ENCODE data around the gene CSH1. TPM values are rescaled to one million over a fixed set of nuclear protein-coding genes. Genes with fewer than 3 reads are reported as not detected.
A peak's percentile ranks its signal among the peaks of the same experiment; 100 is the strongest.

Gene CSH1
- total and polyA plus RNA-seq, 2 donors (not counting 1 experiment from before 2014, with no cell fraction given) = not detected

- H3K4me3 ChIP-seq (ENCODE audit: control extremely low read depth in 1 of 5, extremely low read depth in 1 of 5, insufficient read depth in 1 of 5, low read depth in 2 of 5, low read length in 4 of 5) = no peak overlapping the region
- no peaks in the 10 kb centered on the region for H3K36me3 ChIP-seq (replicated peaks in 1 of 2; ENCODE audit: control extremely low read depth in 1 of 2, control insufficient read depth in 1 of 2, extremely low read depth in 1 of 2, insufficient read depth in 2 of 2, low read length in 1 of 2)
- peaks cover 11% of the 10 kb centered on the region for H3K79me2 ChIP-seq (ENCODE audit: control insufficient read depth, insufficient read depth, low read length)
- H3K27me3 Mint-ChIP-seq = no peaks in the 10 kb centered on the region
- peaks cover 0 to 12% (median 0%) of the 10 kb centered on the region in 3 donors for H3K9me3 ChIP-seq (ENCODE audit: control extremely low read depth in 1 of 3, control insufficient read depth in 2 of 3, insufficient read depth in 1 of 3, low read length in 2 of 3)
- H3K4me1 ChIP-seq (ENCODE audit: control insufficient read depth in 2 of 2, insufficient read depth in 2 of 2, low read length in 2 of 2) = peaks cover 41 to 59% of the 10 kb centered on the region in 2 donors
- H3K27me3 ChIP-seq (replicated peaks in 1 of 4; ENCODE audit: control extremely low read depth in 1 of 4, control insufficient read depth in 3 of 4, insufficient read depth in 4 of 4, low read length in 3 of 4) = no peaks in the 10 kb centered on the region
- no peaks in the 10 kb centered on the region for H4K20me1 ChIP-seq (ENCODE audit: control insufficient read depth, insufficient read depth, low read length, poor library complexity, severe bottlenecking)
- 97% methylated on average over 21 of the region's 21 CpGs for WGBS (ENCODE audit: insufficient coverage)
- ChIA-PET POLR2A (interaction anchor here (0.5 to 1.9 kb wide), 3 partner anchors 10 to 17 kb away, joined by 3 to 4 read pairs (median 3); partner anchors contain the start of gene CD79B), CTCF (interaction anchor here (1.2 to 3.9 kb wide), 4 partner anchors 10 to 87 kb away, joined by 4 to 27 read pairs (median 6); partner anchors contain the start of genes CD79B and GH1)
- ATAC-seq (ENCODE audit: low read depth) (no peak), DNase-seq (no peak)
- H3K4me1 Mint-ChIP-seq = peaks cover 63% of the 10 kb centered on the region
- H3K9ac ChIP-seq (ENCODE audit: low read length) = no peak overlapping the region
- H3K27ac Mint-ChIP-seq = peak overlapping the region; percentile 67
- no peak overlapping the region for H3K4me2 ChIP-seq (replicated peaks; ENCODE audit: low read depth, low read length, poor library complexity, severe bottlenecking)
- intact Hi-C loops (cut with micrococcal nuclease) = no loop called here
- H3K4me3 Mint-ChIP-seq = no peak overlapping the region
- H2AFZ ChIP-seq (ENCODE audit: insufficient read depth, low read depth, low read length, poor library complexity, severe bottlenecking) = no peak overlapping the region
- TF ChIP-seq EZH2 (IDR thresholded peaks at IDR 0.05; ENCODE audit: borderline replicate concordance, insufficient read depth, low read depth, low read length, poor library complexity, severe bottlenecking) (no peak), CTCF (IDR thresholded peaks at IDR 0.05) (no peak)
- H3K9me3 Mint-ChIP-seq (ENCODE audit: insufficient read depth) = no peaks in the 10 kb centered on the region
- no peak overlapping the region for H3K27ac ChIP-seq (ENCODE audit: low read length in 2 of 2)
These were observed 46.1 kb upstream of the CSH1 start for GRCh38 chr17:63942309-63942985.

DNA sequence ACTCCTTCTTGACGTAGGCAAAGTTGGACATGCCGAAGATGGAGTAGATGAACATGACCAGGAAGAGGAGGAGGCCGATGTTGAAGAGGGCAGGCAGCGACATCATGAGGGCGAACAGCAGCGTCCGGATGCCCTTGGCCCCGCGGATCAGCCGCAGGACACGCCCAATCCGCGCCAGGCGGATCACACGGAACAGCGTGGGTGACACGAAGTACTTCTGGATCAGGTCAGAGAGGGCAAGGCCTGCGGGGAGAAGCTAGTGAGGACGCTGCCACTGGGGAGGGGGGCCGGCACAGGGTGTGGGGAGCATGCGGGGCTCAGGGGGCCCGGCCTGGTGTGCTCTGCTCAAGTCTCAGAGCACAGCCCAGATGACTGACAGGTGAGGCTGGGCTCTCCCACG lies 45.4 kb upstream of the CSH1 start:
- no peak overlapping the region for H3K4me3 Mint-ChIP-seq
- no peaks in the 10 kb centered on the region for H3K27me3 Mint-ChIP-seq
- H3K27ac Mint-ChIP-seq = peak overlapping the region; percentile 63
- Histone ChIP-seq H3K27me3 (replicated peaks in 1 of 4; ENCODE audit: control extremely low read depth in 1 of 4, control insufficient read depth in 3 of 4, insufficient read depth in 4 of 4, low read length in 3 of 4) (no peaks in the 10 kb centered on the region), H3K9me3 (ENCODE audit: control extremely low read depth in 1 of 3, control insufficient read depth in 2 of 3, insufficient read depth in 1 of 3, low read length in 2 of 3) (peaks cover 0 to 17% (median 0%) of the 10 kb centered on the region in 3 donors), H3K4me2 (replicated peaks; ENCODE audit: low read depth, low read length, poor library complexity, severe bottlenecking) (no peak overlapping the region), H4K20me1 (ENCODE audit: control insufficient read depth, insufficient read depth, low read length, poor library complexity, severe bottlenecking) (no peaks in the 10 kb centered on the region), H3K36me3 (replicated peaks in 1 of 2; ENCODE audit: control extremely low read depth in 1 of 2, control insufficient read depth in 1 of 2, extremely low read depth in 1 of 2, insufficient read depth in 2 of 2, low read length in 1 of 2) (no peaks in the 10 kb centered on the region), H3K4me1 (ENCODE audit: control insufficient read depth in 2 of 2, insufficient read depth in 2 of 2, low read length in 2 of 2) (peaks cover 40 to 58% of the 10 kb centered on the region in 2 donors), H2AFZ (ENCODE audit: insufficient read depth, low read depth, low read length, poor library complexity, severe bottlenecking) (no peak overlapping the region), H3K79me2 (ENCODE audit: control insufficient read depth, insufficient read depth, low read length) (peaks cover 13% of the 10 kb centered on the region), H3K9ac (ENCODE audit: low read length) (no peak overlapping the region), H3K4me3 (ENCODE audit: control extremely low read depth in 1 of 5, extremely low read depth in 1 of 5, insufficient read depth in 1 of 5, low read depth in 2 of 5, low read length in 4 of 5) (no peak overlapping the region), H3K27ac (ENCODE audit: low read length in 2 of 2) (no peak overlapping the region)
- ATAC-seq (ENCODE audit: low read depth) (no peak), DNase-seq (no peak)
- intact Hi-C loops (cut with micrococcal nuclease) = no loop called here
- 98% methylated on average over 23 of the region's 23 CpGs for WGBS (ENCODE audit: insufficient coverage)
- TF ChIP-seq CTCF (IDR thresholded peaks at IDR 0.05) (no peak), EZH2 (IDR thresholded peaks at IDR 0.05; ENCODE audit: borderline replicate concordance, insufficient read depth, low read depth, low read length, poor library complexity, severe bottlenecking) (no peak)
- H3K4me1 Mint-ChIP-seq = peaks cover 64% of the 10 kb centered on the region
- no peaks in the 10 kb centered on the region for H3K9me3 Mint-ChIP-seq (ENCODE audit: insufficient read depth)
- ChIA-PET CTCF (interaction anchor here (1.2 to 3.9 kb wide), 3 partner anchors 9 to 88 kb away, joined by 4 to 27 read pairs (median 8); partner anchors contain the start of gene CD79B), POLR2A (interaction anchor here (1.0 to 2.3 kb wide), 3 partner anchors 9 to 16 kb away, joined by 3 to 7 read pairs (median 4); partner anchors contain the start of gene CD79B)
